Inferior parietal cortex (tissue), 1 donor: ENCODE measurements around the gene HSPB6.
"Not testable (repeated sequence)": the region's sequence is repeated elsewhere in the genome, so short reads cannot be mapped to it uniquely, and the experiment has no call there.

ENCODE experiments used
- DNase-seq: peaks from one replicate; pipeline ENCODE4 v3.0.0-alpha.2; 2016; ENCODE audit errors: extremely low spot score

The HSPB6 gene

GRCh38 chr19:35731779-35732405 is 24.9 kb downstream of the HSPB6 start:
- no peak for DNase-seq

DNA sequence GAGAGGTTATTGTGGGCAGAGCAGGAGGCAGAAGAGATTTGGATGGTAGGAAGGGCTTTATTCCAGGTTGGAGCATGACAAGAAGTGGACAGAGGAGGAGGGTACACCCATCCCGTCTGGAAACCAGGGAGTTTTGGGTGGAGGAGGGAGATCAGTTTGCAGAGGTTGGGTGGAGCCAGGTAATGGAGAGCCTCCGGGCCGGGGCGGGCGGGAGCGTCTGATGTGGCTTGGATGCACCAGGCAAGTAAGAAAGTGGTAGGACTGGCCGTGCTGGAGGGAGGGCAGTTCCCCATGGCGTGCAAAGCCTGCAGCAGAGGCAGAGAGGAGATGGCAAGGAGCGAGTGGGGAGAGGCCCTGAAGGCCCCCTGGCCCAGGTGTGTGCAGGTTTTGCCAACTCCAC is 25.5 kb downstream of the HSPB6 start:
- DNase-seq: no peak

- no peak for DNase-seq
Observed at GRCh38 chr19:35730326-35730725, 26.5 kb downstream of the HSPB6 start.

GRCh38 chr19:35729763-35730162 is 27.1 kb downstream of the HSPB6 start:
- DNase-seq: no peak

- no peak for DNase-seq
Observed at GRCh38 chr19:35729021-35729420, 27.8 kb downstream of the HSPB6 start.

DNA sequence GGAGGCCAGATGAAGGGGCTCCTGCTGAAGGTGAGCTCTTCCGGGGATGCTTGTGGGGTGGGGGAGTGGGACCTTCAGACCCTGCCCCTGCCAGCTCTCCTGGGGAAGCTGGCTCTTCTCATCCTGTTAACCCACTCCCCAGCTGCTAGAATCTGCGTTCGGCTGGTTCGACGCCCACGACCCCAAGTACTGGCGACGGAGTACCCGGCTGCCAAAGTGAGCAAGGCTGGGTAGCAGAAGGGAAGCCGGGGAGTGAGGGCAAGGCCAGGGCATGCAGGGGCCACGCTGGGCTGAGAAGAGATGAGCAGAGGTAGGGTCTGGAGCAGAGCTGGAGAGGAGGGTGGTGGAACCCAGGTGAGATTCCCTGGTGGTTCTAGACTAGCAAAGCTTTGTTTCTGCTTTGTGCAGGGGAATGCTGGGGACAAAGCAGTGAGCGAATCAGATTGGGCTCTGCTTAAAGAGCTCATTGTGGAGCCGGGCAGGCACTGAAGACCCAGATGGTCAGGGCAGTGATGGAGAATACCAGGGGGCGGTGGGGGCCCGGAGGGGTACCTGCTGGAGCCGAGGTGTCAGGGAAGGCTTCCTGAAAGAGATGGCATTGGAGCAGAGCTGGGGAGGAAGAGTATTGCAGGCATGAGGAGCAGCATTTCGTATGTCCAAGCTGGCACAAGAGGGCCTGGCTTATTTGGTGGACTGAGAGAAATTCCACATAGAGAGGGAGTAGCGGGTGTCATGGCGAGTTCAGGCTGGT is 28.7 kb downstream of the HSPB6 start:
- DNase-seq: no peak

- DNase-seq: no peak
Observed at GRCh38 chr19:35727053-35727955, 29.5 kb downstream of the HSPB6 start.

GRCh38 chr19:35725216-35725861 is 31.5 kb downstream of the HSPB6 start:
- no peak for DNase-seq

DNA sequence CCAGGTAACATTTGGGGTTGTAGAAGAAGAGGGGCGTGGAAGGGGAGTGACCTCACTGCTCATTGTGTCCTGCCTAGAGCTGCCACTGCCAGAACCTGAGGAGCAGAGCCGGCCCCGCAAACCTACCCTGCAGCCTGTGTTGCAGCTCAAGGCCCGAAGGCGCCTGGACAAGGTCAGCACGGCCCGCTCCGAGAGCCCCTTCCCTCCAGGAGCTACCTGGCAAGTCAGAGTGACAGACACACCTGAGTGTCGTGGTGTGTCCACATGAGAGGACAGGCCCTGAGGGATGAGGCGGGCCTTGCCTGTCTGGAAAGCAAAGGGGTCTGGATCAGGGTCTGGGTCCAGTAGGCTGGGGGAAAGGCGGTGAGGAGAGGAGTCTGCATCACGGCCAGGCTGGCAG is 32.3 kb downstream of the HSPB6 start:
- no peak for DNase-seq

DNA sequence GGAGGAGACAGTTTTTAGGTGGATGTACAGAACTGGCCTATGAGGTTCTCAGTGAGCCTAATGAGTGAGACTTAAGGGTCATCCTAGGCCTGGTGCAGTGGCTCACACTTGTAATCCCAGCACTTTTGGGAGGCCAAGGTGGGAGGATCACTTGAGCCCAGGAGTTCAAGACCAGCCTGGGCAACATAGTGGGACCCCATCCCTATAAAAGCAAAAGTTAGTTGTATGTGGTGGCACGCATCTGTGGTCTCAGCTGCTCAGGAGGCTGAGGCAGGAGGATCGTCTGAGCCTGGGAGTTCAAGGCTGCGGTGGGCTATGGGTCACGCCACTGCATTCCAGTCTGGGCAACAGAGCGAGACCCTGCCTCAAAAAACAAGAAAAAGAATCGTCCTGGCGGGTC is 32.7 kb downstream of the HSPB6 start:
- not testable (repeated sequence) for DNase-seq

DNA sequence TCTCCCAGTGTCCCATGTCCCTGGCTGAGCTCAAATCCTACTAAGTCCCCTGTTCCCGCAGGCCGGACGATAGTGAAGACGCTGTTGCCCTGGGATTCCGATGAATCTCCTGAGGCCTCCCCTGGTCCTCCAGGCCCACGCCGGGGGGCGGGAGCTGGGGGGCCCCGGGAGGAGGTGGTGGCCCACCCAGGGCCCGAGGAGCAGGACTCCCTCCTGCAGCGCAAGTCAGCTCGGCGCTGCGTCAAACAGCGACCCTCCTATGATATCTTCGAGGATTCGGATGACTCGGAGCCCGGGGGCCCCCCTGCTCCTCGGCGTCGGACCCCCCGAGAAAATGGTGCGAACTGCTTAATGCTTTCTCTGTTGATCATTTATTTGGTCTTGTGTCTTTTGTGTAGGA is 33.2 kb downstream of the HSPB6 start:
- DNase-seq: no peak

DNA sequence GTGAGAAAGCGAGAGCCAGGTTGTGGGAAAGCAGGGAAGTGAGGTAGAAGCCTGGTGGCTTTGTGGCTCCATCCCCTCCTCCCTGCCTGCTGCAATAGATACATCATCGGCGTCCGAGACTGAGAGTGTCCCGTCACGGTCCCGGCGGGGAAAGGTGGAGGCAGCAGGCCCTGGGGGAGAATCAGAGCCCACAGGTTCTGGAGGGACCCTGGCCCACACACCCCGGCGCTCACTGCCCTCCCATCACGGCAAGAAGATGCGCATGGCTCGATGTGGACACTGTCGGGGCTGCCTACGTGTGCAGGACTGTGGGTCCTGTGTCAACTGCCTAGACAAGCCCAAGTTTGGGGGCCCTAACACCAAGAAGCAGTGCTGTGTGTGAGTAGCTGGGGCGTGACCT is 33.9 kb downstream of the HSPB6 start:
- DNase-seq: no peak

DNA sequence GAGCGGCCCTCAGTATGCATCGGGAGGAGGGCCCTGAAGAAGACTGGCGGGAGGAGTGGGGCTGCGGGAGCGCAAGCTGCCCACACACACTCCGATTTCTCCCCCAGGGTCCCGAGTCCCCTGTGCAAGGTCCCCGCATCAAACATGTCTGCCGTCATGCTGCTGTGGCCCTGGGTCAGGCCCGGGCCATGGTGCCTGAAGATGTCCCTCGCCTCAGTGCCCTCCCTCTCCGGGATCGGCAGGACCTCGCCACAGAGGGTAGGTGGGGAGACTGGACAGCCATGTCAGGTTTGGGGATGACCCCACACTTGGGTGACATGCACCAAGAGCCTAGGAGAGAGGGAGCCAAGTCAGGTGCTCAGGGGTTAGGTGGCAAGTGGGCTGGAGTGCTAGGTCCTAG is 34.4 kb downstream of the HSPB6 start:
- DNase-seq: no peak

DNA sequence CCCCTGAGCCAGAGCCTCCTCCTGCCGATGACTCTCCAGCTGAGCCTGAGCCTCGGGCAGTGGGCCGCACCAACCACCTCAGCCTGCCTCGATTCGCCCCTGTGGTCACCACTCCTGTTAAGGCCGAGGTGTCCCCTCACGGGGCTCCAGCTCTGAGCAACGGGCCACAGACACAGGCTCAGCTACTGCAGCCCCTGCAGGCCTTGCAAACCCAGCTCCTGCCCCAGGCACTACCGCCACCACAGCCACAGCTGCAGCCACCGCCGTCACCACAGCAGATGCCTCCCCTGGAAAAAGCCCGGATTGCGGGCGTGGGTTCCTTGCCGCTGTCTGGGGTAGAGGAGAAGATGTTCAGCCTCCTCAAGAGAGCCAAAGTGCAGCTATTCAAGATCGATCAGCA is 35.5 kb downstream of the HSPB6 start:
- no peak for DNase-seq

GRCh38 chr19:35720648-35721047 is 36.2 kb downstream of the HSPB6 start:
- DNase-seq: no peak

- no peak for DNase-seq
Observed at GRCh38 chr19:35720163-35720524, 36.7 kb downstream of the HSPB6 start.

GRCh38 chr19:35719402-35720162 is 37.2 kb downstream of the HSPB6 start:
- DNase-seq: no peak

GRCh38 chr19:35718345-35719041 is 38.3 kb downstream of the HSPB6 start:
- DNase-seq: no peak

DNA sequence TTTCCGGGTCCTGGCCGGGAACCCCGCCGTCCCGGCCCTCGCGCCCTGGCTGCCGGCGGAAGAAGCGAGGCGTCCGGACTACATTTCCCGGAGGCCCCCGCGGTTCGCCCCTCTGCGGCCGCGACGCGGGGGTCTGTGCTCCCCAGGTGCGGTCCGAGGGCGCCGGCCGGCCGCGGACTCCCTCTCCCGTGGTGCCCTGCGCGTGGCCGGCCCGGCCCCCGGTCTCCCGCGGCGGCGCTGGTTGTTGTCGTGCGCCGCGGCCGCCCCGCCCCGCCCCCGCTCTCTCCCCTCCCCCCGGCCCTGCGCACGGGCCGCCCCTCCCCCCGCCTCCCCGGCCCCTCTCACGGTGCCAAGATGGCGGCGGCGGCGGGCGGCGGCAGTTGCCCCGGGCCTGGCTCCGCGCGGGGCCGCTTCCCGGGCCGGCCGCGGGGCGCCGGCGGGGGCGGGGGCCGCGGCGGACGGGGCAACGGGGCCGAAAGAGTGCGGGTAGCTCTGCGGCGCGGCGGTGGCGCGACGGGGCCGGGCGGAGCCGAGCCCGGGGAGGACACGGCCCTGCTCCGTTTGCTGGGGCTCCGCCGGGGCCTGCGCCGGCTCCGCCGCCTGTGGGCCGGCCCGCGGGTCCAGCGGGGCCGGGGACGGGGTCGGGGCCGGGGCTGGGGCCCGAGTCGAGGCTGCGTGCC is 39.0 kb downstream of the HSPB6 start, which contains the start of gene KMT2B:
KMT2B (plus strand) TSS at position 339 of the 680 bp plus-strand sequence; CDS start at position 355, 16 bp downstream.
- no peak for DNase-seq
